H9 (cell line): ENCODE measurements around the gene SRRD. TPM values are rescaled to one million over a fixed set of nuclear protein-coding genes. Genes with fewer than 3 reads are reported as not detected.

Experiments used
- DNase-seq: peaks from one replicate; pipeline ENCODE4 v3.0.0-alpha.2; 2017
- H2AFZ ChIP-seq: one replicate; pipeline ENCODE4 v1.6.1; 2013; ENCODE audit warnings: mild to moderate bottlenecking, low read length, control low read depth, moderate library complexity
- H2AK5ac ChIP-seq: 2 replicates; pipeline ENCODE4 v1.6.1; 2013; ENCODE audit warnings: low read length, control low read depth, mixed read lengths; ENCODE audit not compliant: insufficient read length
- H2BK120ac ChIP-seq: one replicate; pipeline ENCODE4 v1.6.1; 2013; ENCODE audit warnings: low read depth, mild to moderate bottlenecking, low read length, control low read depth, inconsistent platforms; ENCODE audit not compliant: poor library complexity, severe bottlenecking
- H2BK12ac ChIP-seq: 2 replicates; pipeline ENCODE4 v1.6.1; 2013; ENCODE audit warnings: low read length, control low read depth, mixed read lengths, low read depth; ENCODE audit not compliant: insufficient read length
- H2BK15ac ChIP-seq: 2 replicates; pipeline ENCODE4 v1.6.1; 2013; ENCODE audit warnings: low read depth, low read length, control low read depth
- H2BK20ac ChIP-seq: one replicate; pipeline ENCODE4 v1.6.1; 2013; ENCODE audit warnings: low read depth, mild to moderate bottlenecking, low read length, control low read depth, inconsistent platforms; ENCODE audit not compliant: poor library complexity, severe bottlenecking
- H2BK5ac ChIP-seq: 2 replicates; pipeline ENCODE4 v1.6.1; 2013; ENCODE audit warnings: low read length, control low read depth, mixed read lengths; ENCODE audit not compliant: insufficient read length
- H3K14ac ChIP-seq: 2 replicates; pipeline ENCODE4 v1.6.1; 2013; ENCODE audit warnings: low read length, control low read depth; ENCODE audit not compliant: insufficient read depth
- H3K18ac ChIP-seq: 2 replicates; pipeline ENCODE4 v1.6.1; 2013; ENCODE audit warnings: low read depth, mild to moderate bottlenecking, mixed read lengths, low read length, control low read depth; ENCODE audit not compliant: insufficient read length
- H3K23ac ChIP-seq: 2 replicates; pipeline ENCODE4 v1.6.1; 2013; ENCODE audit warnings: low read length, control low read depth, mixed read lengths, low read depth; ENCODE audit not compliant: insufficient read length
- H3K23me2 ChIP-seq: 2 replicates; pipeline ENCODE4 v1.6.1; 2013; ENCODE audit warnings: low read depth, mild to moderate bottlenecking, mixed read lengths, low read length, control low read depth; ENCODE audit not compliant: insufficient read length, poor library complexity, severe bottlenecking
- H3K27ac ChIP-seq: 2 replicates; pipeline ENCODE4 v1.5.1; 2013; ENCODE audit warnings: low read length, control low read depth, mixed read lengths, low read depth; ENCODE audit not compliant: insufficient read length
- H3K27me3 ChIP-seq: 2 replicates; pipeline ENCODE4 v1.6.1; 2013; ENCODE audit warnings: low read length, control low read depth, inconsistent platforms; ENCODE audit not compliant: insufficient read depth
- H3K4ac ChIP-seq: 2 replicates; pipeline ENCODE4 v1.6.1; 2013; ENCODE audit warnings: low read depth, mild to moderate bottlenecking, control low read depth, inconsistent platforms, low read length, moderate library complexity
- H3K4me1 ChIP-seq: 2 replicates; pipeline ENCODE4 v1.6.1; 2013; ENCODE audit warnings: low read length, control low read depth, inconsistent platforms; ENCODE audit not compliant: insufficient read depth
- H3K4me2 ChIP-seq: 2 replicates; pipeline ENCODE4 v1.6.1; 2013; ENCODE audit warnings: low read length, control low read depth, mixed read lengths; ENCODE audit not compliant: insufficient read length, insufficient read depth
- H3K56ac ChIP-seq: 2 replicates; pipeline ENCODE4 v1.6.1; 2013; ENCODE audit warnings: low read depth, mild to moderate bottlenecking, mixed read lengths, low read length, control low read depth; ENCODE audit not compliant: insufficient read length
- H3K79me1 ChIP-seq: 2 replicates; pipeline ENCODE4 v1.6.1; 2013; ENCODE audit warnings: low read depth, mild to moderate bottlenecking, moderate library complexity, low read length, control low read depth, inconsistent platforms; ENCODE audit not compliant: insufficient read depth, poor library complexity, severe bottlenecking
- H3K79me2 ChIP-seq: 2 replicates; pipeline ENCODE4 v1.6.1; 2013; ENCODE audit warnings: low read length, control low read depth, inconsistent platforms; ENCODE audit not compliant: insufficient read depth
- H3K9ac ChIP-seq: 2 replicates; pipeline ENCODE4 v1.6.1; 2013; ENCODE audit warnings: low read length, control low read depth, mixed read lengths; ENCODE audit not compliant: insufficient read length; ENCODE audit errors: extremely low read depth
- H3K9me3 ChIP-seq: one replicate; pipeline ENCODE4 v1.6.1; 2013; ENCODE audit warnings: low read depth, low read length, inconsistent platforms; ENCODE audit not compliant: control insufficient read depth
- H3T11ph ChIP-seq: one replicate; pipeline ENCODE4 v1.6.1; 2013; ENCODE audit warnings: mild to moderate bottlenecking, low read length, control low read depth, inconsistent platforms
- H4K20me1 ChIP-seq: one replicate; pipeline ENCODE4 v1.6.1; 2013; ENCODE audit not compliant: control insufficient read depth, insufficient read length, insufficient read depth
- H4K5ac ChIP-seq: 2 replicates; pipeline ENCODE4 v1.6.1; 2013; ENCODE audit warnings: low read depth, mild to moderate bottlenecking, mixed read lengths, low read length, control low read depth; ENCODE audit not compliant: insufficient read length
- H4K8ac ChIP-seq: replicated peaks from 2 replicates; pipeline ENCODE4 v1.6.1; 2013; ENCODE audit warnings: low read length, control low read depth, mixed read lengths, low read depth; ENCODE audit not compliant: insufficient read length
- H4K91ac ChIP-seq: 2 replicates; pipeline ENCODE4 v1.6.1; 2013; ENCODE audit warnings: low read depth, mild to moderate bottlenecking, moderate library complexity, mixed read lengths, low read length, control low read depth; ENCODE audit not compliant: insufficient read length
- H3K27ac Mint-ChIP-seq, 3 experiments: 2 replicates in 2 of 3; 3 replicates in 1 of 3; pipeline ENCODE4 v1.8.0; 2020 to 2021; ENCODE audit warnings: mixed read lengths in 3 of 3, mild to moderate bottlenecking in 1 of 3, moderate library complexity in 1 of 3
- H3K27me3 Mint-ChIP-seq: 2 replicates; pipeline ENCODE4 v1.8.0; 2021; ENCODE audit warnings: low read depth, mild to moderate bottlenecking, moderate library complexity, mixed read lengths
- H3K36me3 Mint-ChIP-seq, 3 experiments: 2 replicates in 2 of 3; 3 replicates in 1 of 3; pipeline ENCODE4 v1.8.0; 2020 to 2021; ENCODE audit warnings: low read depth in 3 of 3, mixed read lengths in 3 of 3; ENCODE audit not compliant: insufficient read depth in 1 of 3
- H3K4me1 Mint-ChIP-seq, 2 experiments: 2 replicates each; pipeline ENCODE4 v1.8.0; 2020; ENCODE audit warnings: mixed read lengths in 2 of 2
- H3K4me3 Mint-ChIP-seq, 2 experiments: 2 replicates in 1 of 2; 3 replicates in 1 of 2; pipeline ENCODE4 v1.8.0; 2020 to 2021; ENCODE audit warnings: mild to moderate bottlenecking in 2 of 2, mixed read lengths in 2 of 2, moderate library complexity in 1 of 2
- H3K9me3 Mint-ChIP-seq, 2 experiments: 2 replicates in 1 of 2; 3 replicates in 1 of 2; pipeline ENCODE4 v1.8.0; 2020; ENCODE audit warnings: mild to moderate bottlenecking in 2 of 2, mixed read lengths in 2 of 2, moderate library complexity in 1 of 2
- CTCF ChIP-seq: fragments of 200-600 bp; sonication (generic); conservative IDR thresholded peaks from 3 replicates; pipeline ENCODE4 v1.8.0; 2021; ENCODE audit warnings: antibody characterized with exemption, mild to moderate bottlenecking
- WGBS: extraction: QIAGEN DNeasy Blood & Tissue Kit; methylation state at CpG from one replicate; pipeline ENCODE4 v1.1.7; 2013; ENCODE audit warnings: missing lambda C conversion rate, low lambda C conversion rate, mixed read lengths; ENCODE audit not compliant: insufficient read length; ENCODE audit errors: extremely low coverage; 5-methylcytosine and 5-hydroxymethylcytosine counted together
- total RNA-seq: library from RNA; stranded (reverse); gene quantifications from 2 replicates; pipeline ENCODE4 v1.2.1, GENCODE V29; 2021

The SRRD gene
- total RNA-seq, 1 experiment from 2014 or later = 36.0 TPM

- Mint-ChIP-seq H3K36me3 (peaks cover 11 to 32% (median 31%) of the 10 kb centered on the region in 3 experiments; a peak in 6 of 7 replicates), H3K4me3 (peak overlapping the region; percentile 96 to 98), H3K9me3 (no peaks in the 10 kb centered on the region; a peak in 1 of 5 replicates), H3K27ac (peak overlapping the region in 2 of 3 experiments; percentile 83 to 85; a peak in 4 of 7 replicates), H3K27me3 (no peaks in the 10 kb centered on the region), H3K4me1 (peaks cover 42 to 44% of the 10 kb centered on the region in 2 experiments)
- Histone ChIP-seq H2AK5ac (no peak overlapping the region), H2BK5ac (no peak overlapping the region), H3T11ph (no peak overlapping the region), H3K18ac (no peak overlapping the region), H2BK120ac (no peak overlapping the region), H3K23ac (no peak overlapping the region), H3K27me3 (no peaks in the 10 kb centered on the region), H4K20me1 (no peaks in the 10 kb centered on the region), H3K4ac (no peak overlapping the region), H3K23me2 (no peaks in the 10 kb centered on the region), H3K27ac (no peak overlapping the region), H3K56ac (no peak overlapping the region), H2BK15ac (no peak overlapping the region), H2BK20ac (no peak overlapping the region), H3K79me1 (peaks cover 10% of the 10 kb centered on the region), H4K8ac (no peak overlapping the region), H3K9ac (peak overlapping the region; percentile 69), H3K9me3 (no peaks in the 10 kb centered on the region), H2BK12ac (no peak overlapping the region), H3K4me2 (peak overlapping the region; percentile 65), H3K79me2 (peaks cover 3% of the 10 kb centered on the region; the same call in 1 of the 2 replicates), H4K91ac (no peak overlapping the region), H4K5ac (no peak overlapping the region), H2AFZ (no peak overlapping the region), H3K4me1 (no peaks in the 10 kb centered on the region; the same call in 1 of the 2 replicates), H3K14ac (no peak overlapping the region)
- no peak for TF ChIP-seq CTCF
- no CpG with 5 or more reads among the region's 6 CpGs for WGBS
- no peak for DNase-seq
These were observed 656 bp downstream of the SRRD start for GRCh38 chr22:26484360-26484706.
